HG02759 (cell line): ENCODE measurements around the gene C1QTNF1.
"Not testable (repeated sequence)": the region's sequence is repeated elsewhere in the genome, so short reads cannot be mapped to it uniquely, and the experiment has no call there.

Experiments used
- ATAC-seq: cut with Tn5 transposase; IDR thresholded peaks from one replicate; pipeline ENCODE4 v1.9.1; 2021; ENCODE audit warnings: mild to moderate bottlenecking, moderate library complexity; ENCODE audit not compliant: unreplicated experiment

The C1QTNF1 gene

GRCh38 chr17:79005063-79005861 is 18.7 kb upstream of the C1QTNF1 start:
- ATAC-seq, result no peak

- ATAC-seq, result no peak
Observed at GRCh38 chr17:79006046-79006445, 17.9 kb upstream of the C1QTNF1 start.

GRCh38 chr17:79006794-79007503 is 17.0 kb upstream of the C1QTNF1 start:
- ATAC-seq, result no peak

GRCh38 chr17:79007504-79008381 is 16.2 kb upstream of the C1QTNF1 start:
- ATAC-seq, result no peak

GRCh38 chr17:79008666-79009387 is 15.1 kb upstream of the C1QTNF1 start:
- ATAC-seq, result no peak

- peak; percentile 96 for ATAC-seq
Observed at GRCh38 chr17:79009397-79010303, 14.3 kb upstream of the C1QTNF1 start, which contains the start of gene CANT1. TSS of gene CANT1 (minus strand) at chr17:79009764. CDS start at chr17:78997622, 12,142 bp downstream.

- ATAC-seq, result no peak
Observed at GRCh38 chr17:79010304-79010646, 13.7 kb upstream of the C1QTNF1 start.

- no peak for ATAC-seq
Observed at GRCh38 chr17:79011451-79012147, 12.4 kb upstream of the C1QTNF1 start.

- ATAC-seq, result no peak
Observed at GRCh38 chr17:79012563-79013134, 11.3 kb upstream of the C1QTNF1 start.

- ATAC-seq, result no peak
Observed at GRCh38 chr17:79014158-79014758, 9.7 kb upstream of the C1QTNF1 start.

- ATAC-seq, result no peak
Observed at GRCh38 chr17:79017546-79018369, 6.2 kb upstream of the C1QTNF1 start.

GRCh38 chr17:79018370-79018695 is 5.6 kb upstream of the C1QTNF1 start:
- ATAC-seq, result no peak

GRCh38 chr17:79019261-79019631 is 4.7 kb upstream of the C1QTNF1 start:
- no peak for ATAC-seq

GRCh38 chr17:79019632-79020584 is 4.1 kb upstream of the C1QTNF1 start:
- no peak for ATAC-seq

- no peak for ATAC-seq
Observed at GRCh38 chr17:79020631-79021301, 3.2 kb upstream of the C1QTNF1 start.

- ATAC-seq, result not testable (repeated sequence)
Observed at GRCh38 chr17:79021929-79022328, 2.0 kb upstream of the C1QTNF1 start.
